ENCODE measurements around the gene TAMALIN. TPM values are rescaled to one million over a fixed set of nuclear protein-coding genes. Genes with fewer than 3 reads are reported as not detected.
A peak's percentile ranks its signal among the peaks of the same experiment; 100 is the strongest.

Gene TAMALIN
- total RNA-seq, 1 donor from 2014 or later = 5.1 TPM

DNA sequence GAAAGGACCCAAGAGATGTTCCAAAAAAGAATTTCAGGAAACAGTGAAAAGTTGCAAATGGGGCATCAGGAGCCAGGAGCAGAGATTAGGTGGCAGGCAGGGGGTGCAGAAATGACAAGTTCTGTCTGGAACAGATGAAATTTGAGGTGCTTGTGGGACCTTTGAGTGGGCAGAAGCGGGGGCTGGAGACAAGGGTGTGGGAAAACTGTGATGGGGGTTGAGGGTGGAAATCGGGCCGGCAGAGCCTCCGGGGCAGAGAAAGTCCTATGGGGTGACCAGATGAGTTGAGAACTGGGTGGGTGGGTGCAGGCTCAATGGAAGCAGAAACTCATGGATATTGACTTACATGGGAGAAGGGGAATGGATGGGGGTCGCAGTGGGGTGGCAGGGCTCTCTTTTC lies 42.9 kb downstream of the TAMALIN start:
- H3K4me3 ChIP-seq (ENCODE audit: low read depth, low read length) = no peak overlapping the region
- TF ChIP-seq, protein P1, sequence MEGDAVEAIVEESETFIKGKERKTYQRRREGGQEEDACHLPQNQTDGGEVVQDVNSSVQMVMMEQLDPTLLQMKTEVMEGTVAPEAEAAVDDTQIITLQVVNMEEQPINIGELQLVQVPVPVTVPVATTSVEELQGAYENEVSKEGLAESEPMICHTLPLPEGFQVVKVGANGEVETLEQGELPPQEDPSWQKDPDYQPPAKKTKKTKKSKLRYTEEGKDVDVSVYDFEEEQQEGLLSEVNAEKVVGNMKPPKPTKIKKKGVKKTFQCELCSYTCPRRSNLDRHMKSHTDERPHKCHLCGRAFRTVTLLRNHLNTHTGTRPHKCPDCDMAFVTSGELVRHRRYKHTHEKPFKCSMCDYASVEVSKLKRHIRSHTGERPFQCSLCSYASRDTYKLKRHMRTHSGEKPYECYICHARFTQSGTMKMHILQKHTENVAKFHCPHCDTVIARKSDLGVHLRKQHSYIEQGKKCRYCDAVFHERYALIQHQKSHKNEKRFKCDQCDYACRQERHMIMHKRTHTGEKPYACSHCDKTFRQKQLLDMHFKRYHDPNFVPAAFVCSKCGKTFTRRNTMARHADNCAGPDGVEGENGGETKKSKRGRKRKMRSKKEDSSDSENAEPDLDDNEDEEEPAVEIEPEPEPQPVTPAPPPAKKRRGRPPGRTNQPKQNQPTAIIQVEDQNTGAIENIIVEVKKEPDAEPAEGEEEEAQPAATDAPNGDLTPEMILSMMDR (IDR thresholded peaks at IDR 0.05; ENCODE audit: insufficient read depth, low read length, poor library complexity, severe bottlenecking) = no peak
- H3K36me3 ChIP-seq (ENCODE audit: control insufficient read depth, insufficient read depth, low read length) = no peaks in the 10 kb centered on the region
- no peak for DNase-seq (ENCODE audit: low read depth)
- H3K27me3 ChIP-seq (ENCODE audit: control insufficient read depth, insufficient read depth, low read length) = peaks cover 2% of the 10 kb centered on the region

DNA sequence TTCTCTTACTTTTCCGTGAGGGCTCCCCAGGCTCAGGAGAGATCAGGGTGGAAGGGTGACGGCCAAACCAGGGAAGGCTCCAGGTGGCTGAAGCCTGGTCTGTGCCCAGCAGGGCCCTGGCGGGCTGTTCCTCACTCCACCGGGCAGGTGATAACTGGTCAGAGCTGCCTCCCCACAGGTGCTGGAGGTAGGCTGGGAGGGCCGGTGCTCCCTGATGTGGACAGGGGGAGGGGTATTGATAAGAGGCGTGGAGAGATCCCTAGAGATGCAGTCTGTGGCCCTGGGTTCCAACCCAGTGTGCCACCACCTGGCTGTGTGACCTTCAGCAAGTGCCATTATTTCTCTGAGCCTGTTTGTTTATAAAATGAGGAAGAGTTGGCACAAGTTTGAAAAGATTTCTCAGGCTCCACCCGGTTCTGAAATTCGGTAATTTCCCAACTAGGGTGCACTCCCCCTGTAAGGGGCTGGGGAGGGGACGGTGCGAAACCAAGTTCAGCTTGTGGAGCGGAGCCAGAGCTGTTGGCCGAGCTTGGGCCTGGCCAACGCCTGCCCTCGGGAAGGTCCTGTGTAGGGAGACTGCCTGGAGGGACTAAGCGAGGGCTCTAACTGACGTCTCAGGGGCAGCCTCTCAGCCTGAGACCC lies 43.5 kb downstream of the TAMALIN start:
- TF ChIP-seq, protein P1 (IDR thresholded peaks at IDR 0.05; ENCODE audit: insufficient read depth, low read length, poor library complexity, severe bottlenecking) = no peak
- Histone ChIP-seq H3K4me3 (ENCODE audit: low read depth, low read length) (peak overlapping the region; percentile 57), H3K27me3 (ENCODE audit: control insufficient read depth, insufficient read depth, low read length) (peaks cover 2% of the 10 kb centered on the region), H3K36me3 (ENCODE audit: control insufficient read depth, insufficient read depth, low read length) (no peaks in the 10 kb centered on the region)
- no peak for DNase-seq (ENCODE audit: low read depth)

DNA sequence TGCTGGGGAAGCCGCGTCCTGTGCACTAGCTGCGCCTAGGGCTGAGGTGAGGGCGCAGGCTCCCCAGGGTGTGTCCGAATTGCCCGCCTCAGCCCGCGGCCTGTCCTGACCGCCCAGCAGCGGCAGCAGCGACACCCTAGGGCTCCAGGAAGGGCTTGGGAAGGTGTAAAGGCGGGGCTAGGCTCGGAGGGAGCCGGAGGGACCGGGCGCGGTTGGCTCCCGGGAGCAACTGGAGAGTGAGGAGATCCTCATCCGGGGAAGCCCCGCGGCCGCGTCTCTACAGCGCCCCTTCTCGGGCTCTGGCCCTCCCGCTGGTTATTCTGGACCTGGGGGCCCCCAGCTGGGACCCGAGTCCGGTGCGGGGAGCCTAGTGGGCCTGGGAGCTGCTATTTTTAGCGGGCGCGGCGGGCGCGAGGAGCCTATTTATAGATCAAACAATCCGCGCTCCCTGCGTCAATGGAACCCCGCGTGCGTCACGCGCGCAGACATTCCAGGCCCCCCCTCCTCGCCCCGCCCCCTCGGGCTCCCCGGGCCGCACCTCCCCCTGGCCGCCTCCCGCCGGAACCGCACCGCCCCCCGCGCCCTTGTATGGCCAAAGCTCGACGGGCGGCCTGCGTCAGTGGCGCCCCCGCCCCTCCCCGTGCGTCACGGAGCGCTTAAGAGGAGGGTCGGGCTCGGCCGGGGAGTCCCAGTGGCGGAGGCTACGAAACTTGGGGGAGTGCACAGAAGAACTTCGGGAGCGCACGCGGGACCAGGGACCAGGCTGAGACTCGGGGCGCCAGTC lies 44.2 kb downstream of the TAMALIN start, which contains the start of gene NR4A1:
Gene NR4A1 (plus strand): TSS at position 685 of the 784 bp plus-strand sequence. CDS start 2,887 bp downstream, outside the sequence.
- H3K36me3 ChIP-seq (ENCODE audit: control insufficient read depth, insufficient read depth, low read length) = no peaks in the 10 kb centered on the region
- no peak for DNase-seq (ENCODE audit: low read depth)
- TF ChIP-seq, protein P1 (IDR thresholded peaks at IDR 0.05; ENCODE audit: insufficient read depth, low read length, poor library complexity, severe bottlenecking) = peak; percentile 11

DNA sequence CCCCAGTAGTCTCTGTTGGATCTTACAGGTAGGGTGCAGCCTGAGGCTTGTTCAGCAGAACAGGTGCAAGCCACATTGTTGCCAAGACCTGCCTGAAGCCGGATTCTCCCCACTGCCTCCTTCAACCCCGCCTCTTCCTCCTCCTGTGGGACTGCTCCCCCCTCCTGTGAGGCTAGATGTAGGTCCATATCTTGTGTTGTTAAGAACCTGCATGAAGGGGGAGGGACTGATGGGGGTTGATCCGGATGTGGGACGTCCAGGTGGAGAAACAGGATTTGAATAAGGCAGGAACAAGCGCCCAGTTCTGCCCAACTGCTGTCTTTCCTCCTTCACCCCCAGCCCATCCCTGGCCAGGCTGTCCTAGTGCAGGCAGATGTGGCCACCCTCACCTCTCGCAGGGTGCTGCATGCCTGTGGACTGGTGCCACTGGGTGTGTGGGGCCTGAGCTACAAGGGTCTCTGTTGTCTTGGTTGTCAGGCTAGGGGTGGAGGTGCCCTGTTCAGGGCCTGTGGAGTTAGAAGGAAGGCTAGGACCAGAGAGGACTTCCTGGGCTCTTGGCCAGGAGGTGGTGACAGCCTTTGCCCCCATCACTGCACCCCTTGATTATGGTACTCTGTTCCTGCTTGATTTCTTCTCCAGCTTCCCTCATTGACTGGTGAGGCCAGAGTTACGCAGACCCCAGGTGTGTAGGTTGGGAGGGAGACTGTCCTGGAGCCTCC lies 45.9 kb downstream of the TAMALIN start:
- TF ChIP-seq, protein P1 (IDR thresholded peaks at IDR 0.05; ENCODE audit: insufficient read depth, low read length, poor library complexity, severe bottlenecking) = no peak
- Histone ChIP-seq H3K4me3 (ENCODE audit: low read depth, low read length) (no peak overlapping the region), H3K27me3 (ENCODE audit: control insufficient read depth, insufficient read depth, low read length) (peaks cover 2% of the 10 kb centered on the region), H3K36me3 (ENCODE audit: control insufficient read depth, insufficient read depth, low read length) (no peaks in the 10 kb centered on the region)
- DNase-seq (ENCODE audit: low read depth) = no peak

More for the DNA sequence above, 44.2 kb downstream of the TAMALIN start, which contains the start of gene NR4A1:
- peak within 1 kb of the TSS; percentile 57 for H3K4me3 ChIP-seq (ENCODE audit: low read depth, low read length)
- peaks cover 2% of the 10 kb centered on the region for H3K27me3 ChIP-seq (ENCODE audit: control insufficient read depth, insufficient read depth, low read length)

DNA sequence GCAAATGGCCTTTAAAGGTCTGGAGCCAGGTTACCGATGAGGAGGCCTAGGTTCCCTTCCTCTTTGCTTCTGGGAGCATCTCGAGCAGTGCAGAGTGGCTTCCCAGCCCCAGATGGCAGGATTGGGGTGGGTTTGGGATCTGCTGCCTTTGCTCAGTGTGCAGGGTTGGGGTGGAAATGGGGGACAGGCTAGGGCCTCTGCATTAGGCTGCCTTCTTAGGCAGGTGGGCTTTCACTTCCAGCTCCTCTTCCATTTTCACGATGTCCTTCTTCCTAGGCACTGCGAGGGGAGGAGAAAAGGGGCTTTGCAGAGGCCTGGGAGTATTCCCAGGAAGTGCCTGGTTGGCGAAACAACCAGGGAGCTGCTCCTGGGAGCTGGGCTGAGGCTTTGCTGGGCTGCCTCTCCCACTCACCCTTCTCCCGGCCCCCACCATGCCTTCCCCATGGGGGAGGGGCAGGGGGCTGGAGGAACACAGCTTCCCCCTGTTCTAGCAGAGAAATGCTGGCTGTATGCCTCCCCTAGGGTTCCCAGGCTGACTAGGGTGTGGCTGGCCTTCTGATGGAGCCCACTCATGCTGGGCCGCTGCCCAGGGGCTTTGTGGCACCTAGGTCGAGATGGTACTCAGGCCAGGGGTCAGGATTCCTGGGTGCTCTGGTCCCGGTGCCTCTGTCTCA lies 46.9 kb downstream of the TAMALIN start:
- Histone ChIP-seq H3K36me3 (ENCODE audit: control insufficient read depth, insufficient read depth, low read length) (no peaks in the 10 kb centered on the region), H3K27me3 (ENCODE audit: control insufficient read depth, insufficient read depth, low read length) (peaks cover 2% of the 10 kb centered on the region), H3K4me3 (ENCODE audit: low read depth, low read length) (no peak overlapping the region)
- DNase-seq (ENCODE audit: low read depth) = no peak
- TF ChIP-seq, protein P1 (IDR thresholded peaks at IDR 0.05; ENCODE audit: insufficient read depth, low read length, poor library complexity, severe bottlenecking) = no peak
